HepG2 (cell line): ENCODE results near the gene RBM26. TPM values are rescaled to one million over a fixed set of nuclear protein-coding genes. Genes with fewer than 3 reads are reported as not detected.

Source experiments
- CCDC6 ChIP-seq: sonication (generic); formaldehyde crosslinking; IDR thresholded peaks from 2 replicates; pipeline ENCODE4 v1.8.1; 2022; ENCODE audit warnings: mild to moderate bottlenecking, missing genetic modification reagents, moderate library complexity
- CREBL2 ChIP-seq: sonication (generic); formaldehyde crosslinking; IDR thresholded peaks from 2 replicates; pipeline ENCODE4 v1.8.1; 2023; ENCODE audit warnings: missing genetic modification reagents, mild to moderate bottlenecking, borderline replicate concordance
- GTF2F1 ChIP-seq: fragments of 150-350 bp; IDR thresholded peaks from 2 replicates; pipeline ENCODE4 v1.6.1; 2014; ENCODE audit warnings: low read length
- KDM2A ChIP-seq: sonication (generic); formaldehyde crosslinking; IDR thresholded peaks from 2 replicates; pipeline ENCODE4 v1.4.0; 2020; ENCODE audit warnings: low read depth, missing genetic modification reagents, borderline replicate concordance
- KMT2B ChIP-seq: IDR thresholded peaks from 2 replicates; pipeline ENCODE4 v1.6.1; 2016; ENCODE audit warnings: missing genetic modification reagents, missing compliant biosample characterization
- MIXL1 ChIP-seq: IDR thresholded peaks from 2 replicates; pipeline ENCODE4 v1.6.1; 2016
- MTERF4 ChIP-seq: sonication (generic); formaldehyde crosslinking; IDR thresholded peaks from 2 replicates; pipeline ENCODE4 v1.8.0; 2023; ENCODE audit warnings: mild to moderate bottlenecking, missing genetic modification reagents
- NFIB ChIP-seq: sonication (generic); formaldehyde crosslinking; IDR thresholded peaks from 2 replicates; pipeline ENCODE4 v1.9.0; 2021; ENCODE audit warnings: missing genetic modification reagents, mild to moderate bottlenecking, borderline replicate concordance
- PAX8 ChIP-seq: sonication (generic); formaldehyde crosslinking; IDR thresholded peaks from 2 replicates; pipeline ENCODE4 v1.8.0; 2022; ENCODE audit warnings: mild to moderate bottlenecking, missing genetic modification reagents, borderline replicate concordance
- POLR2G ChIP-seq: fragments of 200-400 bp; formaldehyde crosslinking; IDR thresholded peaks from 2 replicates; pipeline ENCODE4 v1.6.1; 2018; ENCODE audit warnings: mild to moderate bottlenecking, low read depth, low read length, moderate library complexity
- PPARG ChIP-seq: conservative IDR thresholded peaks from 2 replicates; pipeline ENCODE4 v1.6.1; 2016; ENCODE audit warnings: missing biosample characterization, missing genetic modification reagents
- RCOR2 ChIP-seq: IDR thresholded peaks from 2 replicates; pipeline ENCODE4 v1.6.1; 2016; ENCODE audit warnings: missing biosample characterization, missing genetic modification reagents
- SAFB2 ChIP-seq: sonication (generic); formaldehyde crosslinking; IDR thresholded peaks from 2 replicates; pipeline ENCODE4 v1.5.1; 2020; ENCODE audit warnings: missing genetic modification reagents, low read depth, mild to moderate bottlenecking, borderline replicate concordance
- SSRP1 ChIP-seq: IDR thresholded peaks from 2 replicates; pipeline ENCODE4 v1.6.1; 2016; ENCODE audit warnings: control low read depth
- SUZ12 ChIP-seq: fragments of 150-350 bp; IDR thresholded peaks from 2 replicates; pipeline ENCODE4 v1.6.1; 2014; ENCODE audit warnings: low read depth, low read length
- ZBTB25 ChIP-seq: IDR thresholded peaks from 2 replicates; pipeline ENCODE4 v1.6.1; 2018; ENCODE audit warnings: missing genetic modification reagents
- ZBTB3 ChIP-seq: sonication (generic); formaldehyde crosslinking; IDR thresholded peaks from 2 replicates; pipeline ENCODE4 v1.4.0; 2020; ENCODE audit warnings: low read depth, mild to moderate bottlenecking, moderate library complexity, missing genetic modification reagents, borderline replicate concordance
- ZBTB34 ChIP-seq: sonication (generic); formaldehyde crosslinking; IDR thresholded peaks from 2 replicates; pipeline ENCODE4 v1.8.0; 2022; ENCODE audit warnings: mild to moderate bottlenecking, missing genetic modification reagents
- ZBTB38 ChIP-seq: sonication (generic); formaldehyde crosslinking; IDR thresholded peaks from 2 replicates; pipeline ENCODE4 v1.5.1; 2020; ENCODE audit warnings: mild to moderate bottlenecking, missing genetic modification reagents
- ZFP37 ChIP-seq: sonication (generic); formaldehyde crosslinking; IDR thresholded peaks from 2 replicates; pipeline ENCODE4 v1.4.0; 2020; ENCODE audit warnings: missing genetic modification reagents, borderline replicate concordance
- ZNF143 ChIP-seq: sonication (generic); formaldehyde crosslinking; IDR thresholded peaks from 2 replicates; pipeline ENCODE4 v1.4.0; 2020; ENCODE audit warnings: missing genetic modification reagents
- ZNF160 ChIP-seq: sonication (generic); formaldehyde crosslinking; IDR thresholded peaks from 2 replicates; pipeline ENCODE4 v1.8.0; 2022; ENCODE audit warnings: mild to moderate bottlenecking, inconsistent platforms, missing genetic modification reagents
- ZNF260 ChIP-seq: sonication (generic); formaldehyde crosslinking; IDR thresholded peaks from 2 replicates; pipeline ENCODE4 v1.4.0; 2020; ENCODE audit warnings: missing genetic modification reagents, low read depth, mild to moderate bottlenecking, borderline replicate concordance
- ZNF432 ChIP-seq: sonication (generic); formaldehyde crosslinking; IDR thresholded peaks from 2 replicates; pipeline ENCODE4 v1.5.0; 2020; ENCODE audit warnings: missing genetic modification reagents, mild to moderate bottlenecking, borderline replicate concordance
- ZNF441 ChIP-seq: sonication (generic); formaldehyde crosslinking; IDR thresholded peaks from 2 replicates; pipeline ENCODE4 v1.7.0; 2021; ENCODE audit warnings: missing genetic modification reagents, borderline replicate concordance
- ZNF549 ChIP-seq: sonication (generic); formaldehyde crosslinking; IDR thresholded peaks from 2 replicates; pipeline ENCODE4 v1.5.0; 2020; ENCODE audit warnings: missing genetic modification reagents
- ZNF552 ChIP-seq: sonication (generic); formaldehyde crosslinking; IDR thresholded peaks from 2 replicates; pipeline ENCODE4 v1.9.0; 2022; ENCODE audit warnings: missing genetic modification reagents, mild to moderate bottlenecking, borderline replicate concordance
- ZNF839 ChIP-seq: sonication (generic); formaldehyde crosslinking; IDR thresholded peaks from 2 replicates; pipeline ENCODE4 v1.4.0; 2020; ENCODE audit warnings: missing genetic modification reagents, mild to moderate bottlenecking, borderline replicate concordance
- polyA plus RNA-seq, 8 experiments: library from polyadenylated mRNA; depleted of rRNA in 3 of 8; stranded (reverse) in 7 of 8; unstranded in 1 of 8; fragments of >200 nt; fragmentation: Illumina TruSeq in 4 of 8; extraction: Trizol in 4 of 8; gene quantifications; 2 replicates each; pipeline versions ENCODE4 v1.2.1 to v1.2.3, GENCODE V29; 2011 to 2016; ENCODE audit warnings: low read depth in 4 of 8, missing spikeins in 1 of 8, mixed read lengths in 1 of 8; ENCODE audit not compliant: insufficient read depth in 1 of 8
- total RNA-seq, 5 experiments: library from RNA; depleted of rRNA; stranded (reverse); fragments of >200 nt; fragmentation: Illumina TruSeq; extraction: Trizol; gene quantifications; 2 replicates each; pipeline ENCODE4 v1.2.3, GENCODE V29; 2016; ENCODE audit warnings: low read depth in 1 of 5

RBM26 gene
- total and polyA plus RNA-seq, 2 of the 13 experiments (the other 11 are each of a cell fraction or from before 2014, with no cell fraction given): 19.4 to 34.4 TPM

GRCh38 chr13:79405831-79406596 lies at the start of gene RBM26 (continued):
- TF ChIP-seq PAX8 (CRISPR knock-in tag) (no peak), KMT2B (CRISPR knock-in tag) (peak; percentile 96), ZNF432 (CRISPR knock-in tag) (no peak), ZBTB38 (CRISPR knock-in tag) (0 out of 2 replicates have a peak, but pooled peaks have one; percentile 48), ZNF441 (CRISPR knock-in tag) (no peak), ZNF160 (0 out of 2 replicates have a peak, but pooled peaks have one; percentile 25), ZBTB34 (no peak), RCOR2 (CRISPR knock-in tag) (no peak), MTERF4 (peak; percentile 56; the same call in 1 of the 2 replicates), SUZ12 (no peak), GTF2F1 (no peak), SSRP1 (CRISPR knock-in tag) (0 out of 2 replicates have a peak, but pooled peaks have one; percentile 18), CCDC6 (CRISPR knock-in tag) (no peak), ZBTB25 (no peak; the same call in 1 of the 2 replicates), ZBTB3 (peak; percentile 55; the same call in 1 of the 2 replicates), ZFP37 (CRISPR knock-in tag) (no peak; the same call in 1 of the 2 replicates), SAFB2 (no peak), NFIB (CRISPR knock-in tag) (no peak), CREBL2 (peak; percentile 78; the same call in 1 of the 2 replicates), POLR2G (peak; percentile 96), ZNF552 (peak; percentile 39; the same call in 1 of the 2 replicates), ZNF260 (CRISPR knock-in tag) (no peak; the same call in 1 of the 2 replicates), PPARG (no peak), MIXL1 (CRISPR knock-in tag) (0 out of 2 replicates have a peak, but pooled peaks have one; percentile 21), ZNF143 (CRISPR knock-in tag) (peak; percentile 89), ZNF549 (CRISPR knock-in tag) (no peak), ZNF839 (CRISPR knock-in tag) (no peak), KDM2A (CRISPR knock-in tag) (peak; percentile 81; the same call in 1 of the 2 replicates)
